AG09309 (cell line): ENCODE measurements around the gene NCOA7.

Experiments used
- DNase-seq: peaks from one replicate; pipeline ENCODE4 v3.0.0-alpha.2; 2010; ENCODE audit warnings: low read depth
- H3K4me3 ChIP-seq: 2 replicates; pipeline ENCODE4 v1.5.1; 2011; ENCODE audit warnings: mild to moderate bottlenecking, low read depth, low read length, moderate library complexity; ENCODE audit not compliant: control insufficient read depth
- TF ChIP-seq, protein P1 (sequence below): IDR thresholded peaks from 2 replicates; pipeline ENCODE4 v1.5.1; 2011; ENCODE audit warnings: mild to moderate bottlenecking, low read depth, low read length, inconsistent platforms; ENCODE audit not compliant: insufficient read depth, control insufficient read depth; ENCODE audit errors: missing control alignments

NCOA7 gene

GRCh38 chr6:125819535-125820326 lies 29.0 kb downstream of the NCOA7 start:
- TF ChIP-seq, protein P1, sequence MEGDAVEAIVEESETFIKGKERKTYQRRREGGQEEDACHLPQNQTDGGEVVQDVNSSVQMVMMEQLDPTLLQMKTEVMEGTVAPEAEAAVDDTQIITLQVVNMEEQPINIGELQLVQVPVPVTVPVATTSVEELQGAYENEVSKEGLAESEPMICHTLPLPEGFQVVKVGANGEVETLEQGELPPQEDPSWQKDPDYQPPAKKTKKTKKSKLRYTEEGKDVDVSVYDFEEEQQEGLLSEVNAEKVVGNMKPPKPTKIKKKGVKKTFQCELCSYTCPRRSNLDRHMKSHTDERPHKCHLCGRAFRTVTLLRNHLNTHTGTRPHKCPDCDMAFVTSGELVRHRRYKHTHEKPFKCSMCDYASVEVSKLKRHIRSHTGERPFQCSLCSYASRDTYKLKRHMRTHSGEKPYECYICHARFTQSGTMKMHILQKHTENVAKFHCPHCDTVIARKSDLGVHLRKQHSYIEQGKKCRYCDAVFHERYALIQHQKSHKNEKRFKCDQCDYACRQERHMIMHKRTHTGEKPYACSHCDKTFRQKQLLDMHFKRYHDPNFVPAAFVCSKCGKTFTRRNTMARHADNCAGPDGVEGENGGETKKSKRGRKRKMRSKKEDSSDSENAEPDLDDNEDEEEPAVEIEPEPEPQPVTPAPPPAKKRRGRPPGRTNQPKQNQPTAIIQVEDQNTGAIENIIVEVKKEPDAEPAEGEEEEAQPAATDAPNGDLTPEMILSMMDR: no peak
- DNase-seq: no peak
- H3K4me3 ChIP-seq: no peak overlapping the region

DNA sequence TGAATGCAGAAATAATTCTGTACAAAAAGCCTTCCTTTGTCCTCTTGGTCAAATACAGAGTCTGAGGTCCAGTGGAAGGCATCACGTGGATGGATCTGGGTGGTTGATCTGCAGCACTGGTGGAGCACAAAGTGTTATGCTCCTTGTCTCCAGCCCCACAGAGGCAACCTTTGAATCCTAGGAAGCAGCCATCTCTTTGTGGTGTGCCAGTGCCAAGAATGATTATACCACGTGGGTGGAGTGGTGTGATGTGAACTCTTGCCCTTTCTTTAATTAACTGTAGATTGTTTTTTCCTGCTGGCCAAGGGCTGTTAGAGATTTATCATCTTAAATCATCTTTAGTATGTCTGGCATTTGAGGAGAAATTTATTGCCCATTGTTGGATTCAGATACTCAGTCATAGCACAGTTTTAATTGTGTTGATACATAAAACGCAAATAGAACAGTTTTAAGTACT lies 31.1 kb downstream of the NCOA7 start:
- DNase-seq: no peak
- H3K4me3 ChIP-seq: no peak overlapping the region
- TF ChIP-seq, protein P1: no peak

- TF ChIP-seq, protein P1: no peak
- no peak overlapping the region for H3K4me3 ChIP-seq
- DNase-seq: no peak
These were observed 32.4 kb downstream of the NCOA7 start for GRCh38 chr6:125823180-125823579.

DNA sequence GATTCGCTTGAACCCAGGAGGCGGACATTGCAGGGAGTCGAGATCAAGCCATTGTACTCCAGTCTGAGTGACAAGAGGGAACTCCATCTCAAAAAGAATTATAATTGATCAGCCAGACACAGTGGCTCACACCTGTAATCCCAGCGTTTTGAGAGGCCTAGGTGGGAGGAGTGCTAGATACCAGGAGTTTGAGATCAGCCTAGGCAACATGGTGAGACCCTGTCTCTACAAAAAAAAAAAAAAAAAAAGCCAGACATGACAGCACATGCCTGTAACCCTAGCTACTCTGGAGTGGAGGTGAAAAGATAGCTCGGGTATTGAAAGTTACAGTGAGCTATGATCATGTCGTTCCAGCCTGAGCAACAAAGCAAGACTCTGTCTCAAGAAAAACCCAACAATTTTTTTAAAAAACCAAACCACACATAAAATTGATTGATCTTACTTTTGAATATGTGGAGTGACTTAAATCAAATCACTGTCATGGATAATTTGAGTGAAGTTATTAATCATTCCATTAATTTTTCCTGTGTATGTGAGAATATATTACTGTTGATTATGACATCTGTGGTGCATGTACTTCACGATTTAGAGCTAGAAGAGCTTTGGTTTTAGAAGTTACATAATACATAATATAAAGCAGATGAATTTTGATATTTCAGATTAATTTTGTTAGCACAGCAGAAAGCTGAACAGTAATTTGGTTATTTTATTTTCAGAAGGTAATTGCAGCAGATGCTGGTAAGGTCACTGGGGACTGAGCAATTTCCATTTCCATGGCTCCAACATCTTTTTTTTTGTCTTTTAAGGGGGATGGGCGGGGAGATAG lies 34.4 kb downstream of the NCOA7 start:
- H3K4me3 ChIP-seq: no peak overlapping the region
- DNase-seq: no peak
- TF ChIP-seq, protein P1: no peak

GRCh38 chr6:125826695-125827463 lies 36.1 kb downstream of the NCOA7 start:
- TF ChIP-seq, protein P1: no peak
- no peak for DNase-seq
- H3K4me3 ChIP-seq: no peak overlapping the region

DNA sequence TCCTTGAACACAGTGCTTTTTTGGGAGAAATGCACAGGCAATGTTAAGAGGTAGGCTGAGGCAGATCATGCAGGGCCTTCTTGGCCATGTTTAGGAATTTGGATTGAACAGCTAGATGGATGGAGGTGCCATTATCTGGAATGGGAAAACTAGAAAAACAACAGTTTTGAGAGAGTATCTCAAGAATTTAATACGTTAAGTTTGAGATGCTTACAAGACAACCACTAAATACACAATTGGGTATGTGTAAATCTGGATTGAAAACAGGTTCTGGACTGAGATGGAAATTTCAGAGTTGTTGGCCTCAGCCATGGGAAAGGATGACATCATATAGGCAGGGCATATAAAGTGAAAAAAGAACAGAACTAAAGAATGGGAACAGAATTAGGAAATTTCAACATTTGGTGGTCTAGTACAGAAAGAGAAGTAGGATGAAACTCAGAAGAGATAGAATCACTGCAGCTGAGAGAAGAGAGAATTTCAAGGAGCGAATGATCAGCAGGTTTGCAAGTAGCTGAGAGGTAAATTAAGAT lies 37.1 kb downstream of the NCOA7 start:
- H3K4me3 ChIP-seq: no peak overlapping the region
- DNase-seq: no peak
- TF ChIP-seq, protein P1: no peak
